IMR-90 (cell line): Measurements from ENCODE around the gene TEKT5. TPM values are rescaled to one million over a fixed set of nuclear protein-coding genes. Genes with fewer than 3 reads are reported as not detected.

ENCODE experiments used
- ATAC-seq: fragments of 200-7000 bp; cut with Tn5 transposase; 2 replicates; pipeline ENCODE4 v1.9.1; 2020; ENCODE audit warnings: low read depth, mild to moderate bottlenecking, moderate library complexity
- BruUV-seq: library from RNA; stranded (reverse); fragments of 400-500 nt; replicated peaks from 2 replicates; lab custom pipeline; 2021; lab: Mats Ljungman, UMichigan
- CTCF ChIA-PET: fragments of 300-600 bp; formaldehyde crosslinking; extraction: SDS; loops from one replicate; lab custom pipeline; 2021; ENCODE audit warnings: antibody characterized with exemption; lab: Yijun Ruan, JAX
- POLR2A ChIA-PET: fragments of 300-600 bp; sonication (Branson Sonifier 250); formaldehyde crosslinking; loops from one replicate; lab custom pipeline; 2022; ENCODE audit warnings: antibody characterized with exemption; ENCODE audit not compliant: unreplicated experiment; lab: Charles Lee
- DNase-seq: peaks from one replicate; pipeline ENCODE4 v3.0.0; 2013
- H2AFZ ChIP-seq: replicated peaks from 2 replicates; pipeline ENCODE3; 2013; ENCODE audit warnings: low read length, mild to moderate bottlenecking; ENCODE audit not compliant: poor library complexity
- H2AK5ac ChIP-seq: 2 replicates; pipeline ENCODE4 v1.6.1; 2013; ENCODE audit warnings: low read depth, low read length, inconsistent platforms
- H2AK9ac ChIP-seq: replicated peaks from 2 replicates; pipeline ENCODE3; 2013; ENCODE audit warnings: mild to moderate bottlenecking, low read depth, low read length, moderate library complexity; ENCODE audit not compliant: poor library complexity
- H2BK120ac ChIP-seq: 2 replicates; pipeline ENCODE4 v1.6.1; 2013; ENCODE audit warnings: low read depth, low read length, inconsistent platforms
- H2BK15ac ChIP-seq: 3 replicates; pipeline ENCODE4 v1.6.1; 2013; ENCODE audit warnings: low read depth, low read length, inconsistent platforms
- H2BK20ac ChIP-seq: 2 replicates; pipeline ENCODE4 v1.6.1; 2013; ENCODE audit warnings: low read depth, mild to moderate bottlenecking, inconsistent platforms, low read length, moderate library complexity
- H2BK5ac ChIP-seq: 2 replicates; pipeline ENCODE4 v1.6.1; 2013; ENCODE audit warnings: mild to moderate bottlenecking, low read depth, low read length, inconsistent platforms; ENCODE audit not compliant: poor library complexity, severe bottlenecking
- H3K14ac ChIP-seq: replicated peaks from 2 replicates; pipeline ENCODE4 v1.6.1; 2013; ENCODE audit warnings: low read depth, low read length, inconsistent platforms
- H3K18ac ChIP-seq: 2 replicates; pipeline ENCODE4 v1.6.1; 2013; ENCODE audit warnings: low read depth, low read length, control low read depth
- H3K23ac ChIP-seq: 2 replicates; pipeline ENCODE4 v1.6.1; 2013; ENCODE audit warnings: low read depth, low read length, inconsistent platforms
- H3K27ac ChIP-seq: 2 replicates; pipeline ENCODE4 v1.5.1; 2013; ENCODE audit warnings: mild to moderate bottlenecking, control low read depth, low read length; ENCODE audit not compliant: insufficient read depth
- H3K27me3 ChIP-seq: 2 replicates; pipeline ENCODE4 v1.6.1; 2013; ENCODE audit warnings: low read length; ENCODE audit not compliant: control insufficient read depth, insufficient read depth
- H3K36me3 ChIP-seq: 2 replicates; pipeline ENCODE4 v1.6.1; 2013; ENCODE audit warnings: low read length, mixed read lengths; ENCODE audit not compliant: control insufficient read depth, insufficient read depth
- H3K4ac ChIP-seq: 2 replicates; pipeline ENCODE4 v1.6.1; 2013; ENCODE audit warnings: low read depth, low read length, inconsistent platforms
- H3K4me1 ChIP-seq: 2 replicates; pipeline ENCODE4 v1.6.1; 2013; ENCODE audit warnings: low read length, mixed read lengths; ENCODE audit not compliant: control insufficient read depth, insufficient read depth
- H3K4me2 ChIP-seq: 2 replicates; pipeline ENCODE4 v1.6.1; 2013; ENCODE audit warnings: low read depth, mild to moderate bottlenecking, control low read depth, low read length, moderate library complexity
- H3K4me3 ChIP-seq: 2 replicates; pipeline ENCODE4 v1.5.1; 2013; ENCODE audit warnings: low read depth, mild to moderate bottlenecking, control low read depth, low read length, moderate library complexity; ENCODE audit not compliant: insufficient read depth
- H3K56ac ChIP-seq: 2 replicates; pipeline ENCODE4 v1.6.1; 2013; ENCODE audit warnings: low read length, inconsistent platforms; ENCODE audit not compliant: insufficient read depth; ENCODE audit errors: extremely low read depth
- H3K79me1 ChIP-seq, 2 experiments: 2 replicates each; pipeline ENCODE4 v1.6.1; 2013; ENCODE audit warnings: low read length in 2 of 2, inconsistent platforms in 1 of 2, low read depth in 1 of 2
- H3K9ac ChIP-seq: 2 replicates; pipeline ENCODE4 v1.6.1; 2013; ENCODE audit warnings: low read depth, low read length, control low read depth
- H3K9me1 ChIP-seq: 2 replicates; pipeline ENCODE4 v1.6.1; 2013; ENCODE audit warnings: low read length, inconsistent platforms; ENCODE audit not compliant: insufficient read depth
- H3K9me3 ChIP-seq: 2 replicates; pipeline ENCODE4 v1.6.1; 2013; ENCODE audit warnings: low read length; ENCODE audit not compliant: control insufficient read depth, insufficient read depth
- H4K20me1 ChIP-seq: 2 replicates; pipeline ENCODE4 v1.6.1; 2013; ENCODE audit warnings: low read length, inconsistent platforms; ENCODE audit not compliant: insufficient read depth
- H4K5ac ChIP-seq: 2 replicates; pipeline ENCODE4 v1.6.1; 2013; ENCODE audit warnings: mild to moderate bottlenecking, low read depth, low read length, control low read depth
- H4K8ac ChIP-seq, 2 experiments: 2 replicates each; pipeline ENCODE4 v1.6.1; 2013; ENCODE audit warnings: low read depth in 2 of 2, low read length in 2 of 2, control low read depth in 1 of 2, inconsistent platforms in 1 of 2
- H4K91ac ChIP-seq: 2 replicates; pipeline ENCODE4 v1.6.1; 2013; ENCODE audit warnings: low read depth, low read length, inconsistent platforms; ENCODE audit not compliant: insufficient read depth
- CEBPB ChIP-seq: IDR thresholded peaks from 2 replicates; pipeline ENCODE4 v1.6.1; 2012; ENCODE audit warnings: low read depth, low read length, improper control_type of control experiment
- RCOR1 ChIP-seq: IDR thresholded peaks from 2 replicates; pipeline ENCODE4 v1.6.1; 2012; ENCODE audit warnings: mild to moderate bottlenecking, low read length, improper control_type of control experiment; ENCODE audit not compliant: insufficient replicate concordance
- WGBS, 2 experiments: methylation state at CpG; one replicate each; pipeline versions ENCODE4 v1.1.5 to v1.1.7; 2013; ENCODE audit warnings: missing lambda C conversion rate in 2 of 2; ENCODE audit not compliant: insufficient read length in 1 of 2; ENCODE audit errors: extremely low coverage in 2 of 2; 5-methylcytosine and 5-hydroxymethylcytosine counted together
- dilution Hi-C: fragments of 300-500 bp; cut with HindIII; formaldehyde crosslinking; loops from one replicate; pipeline ENCODE4 v1.14.3; 2018; ENCODE audit warnings: low sequenced_read_pairs; ENCODE audit not compliant: unreplicated experiment
- in situ Hi-C: fragments of 300-500 bp; cut with MboI; formaldehyde crosslinking; loops from 3 replicates; pipeline ENCODE4 v1.14.3; 2019; ENCODE audit warnings: low sequenced_read_pairs, inconsistent platforms, mixed read lengths
- intact Hi-C: fragments of 100-400 bp; cut with micrococcal nuclease; formaldehyde crosslinking; loops from 2 replicates; pipeline ENCODE4 v1.10.0; 2022
- polyA plus RNA-seq, 3 experiments: library from polyadenylated mRNA; depleted of rRNA; stranded (reverse); fragments of >200 nt; gene quantifications; 2 replicates each; pipeline ENCODE4 v1.2.3, GENCODE V29; 2012; ENCODE audit warnings: low replicate concordance in 1 of 3
- total RNA-seq: library from RNA; depleted of rRNA; stranded (reverse); fragments of >200 nt; gene quantifications from 2 replicates; pipeline ENCODE4 v1.2.3, GENCODE V29; 2012

The TEKT5 gene
- total and polyA plus RNA-seq, 2 of the 4 experiments (the other 2 are of a cell fraction): 0.17 TPM; not detected in 1

- no peak overlapping the region for H4K91ac ChIP-seq
- CTCF ChIA-PET: no interaction called here
- H3K9ac ChIP-seq: no peak overlapping the region
- no peak overlapping the region for H3K14ac ChIP-seq
- no peak overlapping the region for H2BK20ac ChIP-seq
- no peak overlapping the region for H3K56ac ChIP-seq
- no peak overlapping the region for H3K4ac ChIP-seq
- H3K4me2 ChIP-seq: no peak overlapping the region
- in situ Hi-C loops (no loop called here), dilution Hi-C loops (no loop called here), intact Hi-C loops (no loop called here)
- TF ChIP-seq RCOR1: no peak
- peak; percentile 89 for TF ChIP-seq CEBPB
- POLR2A ChIA-PET: no interaction called here
- H4K20me1 ChIP-seq: no peaks in the 10 kb centered on the region
- H3K18ac ChIP-seq: no peak overlapping the region
- peaks cover 3% of the 10 kb centered on the region; the same call in 1 of the 2 replicates for H3K9me3 ChIP-seq
- DNase-seq (no peak), ATAC-seq (no peak)
- H3K79me1 ChIP-seq: no peaks in the 10 kb centered on the region
- H2BK15ac ChIP-seq: no peak overlapping the region
- no peaks in the 10 kb centered on the region for H3K9me1 ChIP-seq
- H3K23ac ChIP-seq: no peak overlapping the region
- no peak overlapping the region for H3K27ac ChIP-seq
- peaks cover 6% of the 10 kb centered on the region; the same call in 1 of the 2 replicates for H3K27me3 ChIP-seq
- H2AFZ ChIP-seq: no peak overlapping the region
- H3K4me3 ChIP-seq: no peak overlapping the region
- no peaks in the 10 kb centered on the region for H3K36me3 ChIP-seq
- no peak overlapping the region for H2AK9ac ChIP-seq
- no peak overlapping the region for H2AK5ac ChIP-seq
- no TSS peak for BruUV-seq
- H4K5ac ChIP-seq: no peak overlapping the region
- WGBS, 2 experiments: no CpG with 5 or more reads among the region's 6 CpGs
- H3K4me1 ChIP-seq: no peaks in the 10 kb centered on the region
- H2BK5ac ChIP-seq: no peak overlapping the region
- H4K8ac ChIP-seq: no peak overlapping the region
- H2BK120ac ChIP-seq: no peak overlapping the region
Measured at GRCh38 chr16:10637337-10638037, 57.2 kb downstream of the TEKT5 start.
